DOHH2 (cell line): Measurements from ENCODE around the gene TMEM182.

ENCODE experiments used
- EZH2phosphoT487 ChIP-seq: fragments of 200-600 bp; sonication (generic); IDR thresholded peaks from 2 replicates; pipeline ENCODE4 v1.6.1; 2017; ENCODE audit warnings: borderline replicate concordance, mild to moderate bottlenecking, antibody characterized with exemption, low read length, moderate library complexity, mixed read lengths
- TF ChIP-seq, protein P1 (sequence below): fragments of 200-600 bp; sonication (generic); IDR thresholded peaks from one replicate; pipeline ENCODE4 v1.5.1; 2014; ENCODE audit warnings: antibody characterized with exemption, mild to moderate bottlenecking, low read depth, low read length; ENCODE audit not compliant: poor library complexity, severe bottlenecking

DNA sequence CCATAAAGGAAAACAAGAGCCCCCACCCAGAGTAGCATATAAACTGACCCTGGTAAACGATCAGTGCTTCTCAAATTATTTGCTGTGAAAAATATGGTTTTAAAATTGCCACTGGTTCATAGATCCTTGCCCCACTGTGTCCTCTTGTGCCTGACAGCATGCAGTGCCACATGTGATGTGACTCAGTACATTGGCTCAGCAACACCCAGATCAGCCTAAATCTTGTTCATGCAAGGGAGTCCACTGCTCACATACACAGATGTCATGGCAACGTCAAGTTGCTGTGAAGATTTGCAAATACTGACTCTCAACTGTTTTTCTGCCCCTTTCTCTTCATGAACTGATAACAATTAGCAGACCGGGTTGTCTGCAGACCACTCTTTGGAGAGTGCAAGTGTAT lies 91.0 kb downstream of the TMEM182 start:
- TF ChIP-seq, protein P1, sequence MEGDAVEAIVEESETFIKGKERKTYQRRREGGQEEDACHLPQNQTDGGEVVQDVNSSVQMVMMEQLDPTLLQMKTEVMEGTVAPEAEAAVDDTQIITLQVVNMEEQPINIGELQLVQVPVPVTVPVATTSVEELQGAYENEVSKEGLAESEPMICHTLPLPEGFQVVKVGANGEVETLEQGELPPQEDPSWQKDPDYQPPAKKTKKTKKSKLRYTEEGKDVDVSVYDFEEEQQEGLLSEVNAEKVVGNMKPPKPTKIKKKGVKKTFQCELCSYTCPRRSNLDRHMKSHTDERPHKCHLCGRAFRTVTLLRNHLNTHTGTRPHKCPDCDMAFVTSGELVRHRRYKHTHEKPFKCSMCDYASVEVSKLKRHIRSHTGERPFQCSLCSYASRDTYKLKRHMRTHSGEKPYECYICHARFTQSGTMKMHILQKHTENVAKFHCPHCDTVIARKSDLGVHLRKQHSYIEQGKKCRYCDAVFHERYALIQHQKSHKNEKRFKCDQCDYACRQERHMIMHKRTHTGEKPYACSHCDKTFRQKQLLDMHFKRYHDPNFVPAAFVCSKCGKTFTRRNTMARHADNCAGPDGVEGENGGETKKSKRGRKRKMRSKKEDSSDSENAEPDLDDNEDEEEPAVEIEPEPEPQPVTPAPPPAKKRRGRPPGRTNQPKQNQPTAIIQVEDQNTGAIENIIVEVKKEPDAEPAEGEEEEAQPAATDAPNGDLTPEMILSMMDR = no peak
- TF ChIP-seq EZH2phosphoT487 = no peak
